HepG2 (cell line): Measurements from ENCODE around the gene BCO2. TPM values are rescaled to one million over a fixed set of nuclear protein-coding genes. Genes with fewer than 3 reads are reported as not detected.

Source experiments
- ATAC-seq: fragments of 200-7000 bp; cut with Tn5 transposase; 3 replicates; pipeline ENCODE4 v1.9.1; 2020; ENCODE audit warnings: mild to moderate bottlenecking, moderate library complexity
- BruUV-seq: library from RNA; stranded (reverse); fragments of 400-500 nt; replicated peaks from 2 replicates; lab custom pipeline; 2021; lab: Mats Ljungman, UMichigan
- CTCF ChIA-PET: fragments of 300-600 bp; formaldehyde crosslinking; extraction: SDS; loops from one replicate; lab custom pipeline; 2021; ENCODE audit warnings: low total read pairs, inconsistent platforms, low intra/inter-chr PET ratio; lab: Yijun Ruan, JAX
- POLR2A ChIA-PET: fragments of 350-600 bp; sonication (Branson Sonifier 250); formaldehyde crosslinking; loops from one replicate; lab custom pipeline; 2020; ENCODE audit warnings: antibody characterized with exemption, inconsistent platforms; lab: Yijun Ruan, JAX
- DNase-seq: peaks from one replicate; pipeline ENCODE4 v3.0.0-alpha.2; 2015; ENCODE audit warnings: low spot score
- FAIRE-seq: peaks from 3 replicates; lab custom pipeline; 2011; peaks lifted over from hg19 to GRCh38; lab: Jason Lieb, UNC
- H2AFZ ChIP-seq: one replicate; pipeline ENCODE4 v1.6.1; 2011; ENCODE audit warnings: low read length, inconsistent platforms
- H3K27ac ChIP-seq: fragments of 300-600 bp; 3 replicates; pipeline ENCODE4 v1.8.0; 2011; ENCODE audit warnings: mixed run types, mild to moderate bottlenecking, mixed read lengths, low read length, inconsistent platforms; ENCODE audit not compliant: insufficient read depth; ENCODE audit errors: extremely low read length
- H3K27me3 ChIP-seq, 2 experiments: fragments of 200-600 bp in 1 of 2; 2 replicates in 1 of 2; 3 replicates in 1 of 2; pipeline versions ENCODE4 v1.6.0 to v1.8.0; 2011; ENCODE audit warnings: low read length in 2 of 2, mild to moderate bottlenecking in 2 of 2, moderate library complexity in 2 of 2, inconsistent platforms in 1 of 2; ENCODE audit not compliant: insufficient read depth in 2 of 2, control insufficient read depth in 1 of 2
- H3K36me3 ChIP-seq, 2 experiments: fragments of 200-600 bp in 1 of 2; replicated peaks in 1 of 2; 2 replicates in 1 of 2; 3 replicates in 1 of 2; pipeline versions ENCODE4 v1.5.1 to v1.8.0; 2011; ENCODE audit warnings: low read length in 2 of 2, inconsistent platforms in 1 of 2; ENCODE audit not compliant: insufficient read depth in 2 of 2, control insufficient read depth in 1 of 2
- H3K4me1 ChIP-seq: 2 replicates; pipeline ENCODE4 v1.5.1; 2012; ENCODE audit warnings: low read length, inconsistent platforms; ENCODE audit not compliant: insufficient read depth
- H3K4me2 ChIP-seq: 2 replicates; pipeline ENCODE4 v1.6.0; 2011; ENCODE audit warnings: low read depth, low read length, inconsistent platforms
- H3K4me3 ChIP-seq, 3 experiments: fragments of 200-600 bp in 1 of 3; sonication (generic), shearing (Covaris generic) in 1 of 3; replicated peaks in 1 of 3; 2 replicates each; pipeline ENCODE4 v1.5.1; 2011 to 2016; ENCODE audit warnings: low read length in 3 of 3, inconsistent platforms in 2 of 3, low read depth in 2 of 3, mild to moderate bottlenecking in 2 of 3, control low read depth in 1 of 3, mixed read lengths in 1 of 3; ENCODE audit not compliant: insufficient read depth in 1 of 3
- H3K79me2 ChIP-seq: one replicate; pipeline ENCODE4 v1.6.1; 2011; ENCODE audit warnings: low read length, inconsistent platforms; ENCODE audit not compliant: insufficient read depth
- H3K9ac ChIP-seq: 2 replicates; pipeline ENCODE4 v1.6.0; 2011; ENCODE audit warnings: mild to moderate bottlenecking, low read depth, low read length, inconsistent platforms; ENCODE audit not compliant: insufficient read depth
- H3K9me3 ChIP-seq: 2 replicates; pipeline ENCODE4 v1.5.1; 2012; ENCODE audit warnings: mild to moderate bottlenecking, low read length
- H4K20me1 ChIP-seq: 2 replicates; pipeline ENCODE4 v1.6.0; 2011; ENCODE audit warnings: inconsistent platforms, mild to moderate bottlenecking, low read length, moderate library complexity; ENCODE audit not compliant: insufficient read depth
- AHR ChIP-seq: IDR thresholded peaks from 2 replicates; pipeline ENCODE4 v1.6.1; 2018; ENCODE audit warnings: missing genetic modification reagents, missing compliant biosample characterization
- ATF7 ChIP-seq, 2 experiments: fragments of 450-650 bp in 1 of 2; sonication (generic) in 1 of 2; formaldehyde crosslinking in 1 of 2; IDR thresholded peaks; 2 replicates each; pipeline versions ENCODE4 v1.4.0 to v1.6.1; 2016 to 2020; ENCODE audit warnings: antibody characterized with exemption in 1 of 2, mild to moderate bottlenecking in 1 of 2, missing genetic modification reagents in 1 of 2
- BRCA1 ChIP-seq: sonication (generic); formaldehyde crosslinking; IDR thresholded peaks from 2 replicates; pipeline ENCODE4 v1.4.0; 2020; ENCODE audit warnings: missing genetic modification reagents
- FOXO1 ChIP-seq: sonication (generic); formaldehyde crosslinking; IDR thresholded peaks from 2 replicates; pipeline ENCODE4 v1.4.0; 2020; ENCODE audit warnings: missing genetic modification reagents
- GATAD2A ChIP-seq: IDR thresholded peaks from 2 replicates; pipeline ENCODE4 v1.6.1; 2016
- MAF1 ChIP-seq: sonication (generic); formaldehyde crosslinking; IDR thresholded peaks from 2 replicates; pipeline ENCODE4 v1.5.0; 2020; ENCODE audit warnings: missing genetic modification reagents, borderline replicate concordance
- MEIS1 ChIP-seq: sonication (generic); formaldehyde crosslinking; IDR thresholded peaks from 2 replicates; pipeline ENCODE4 v1.9.0; 2021; ENCODE audit warnings: mild to moderate bottlenecking, missing genetic modification reagents, moderate library complexity, borderline replicate concordance
- NCOA1 ChIP-seq: sonication (generic); formaldehyde crosslinking; IDR thresholded peaks from 2 replicates; pipeline ENCODE4 v1.9.0; 2021; ENCODE audit warnings: missing genetic modification reagents
- ZBTB3 ChIP-seq: sonication (generic); formaldehyde crosslinking; IDR thresholded peaks from 2 replicates; pipeline ENCODE4 v1.4.0; 2020; ENCODE audit warnings: low read depth, mild to moderate bottlenecking, moderate library complexity, missing genetic modification reagents, borderline replicate concordance
- ZNF10 ChIP-seq: sonication (generic); formaldehyde crosslinking; IDR thresholded peaks from 2 replicates; pipeline ENCODE4 v1.4.0; 2020; ENCODE audit warnings: mild to moderate bottlenecking, low read depth, missing genetic modification reagents, borderline replicate concordance
- ZNF224 ChIP-seq: sonication (generic); formaldehyde crosslinking; IDR thresholded peaks from 2 replicates; pipeline ENCODE4 v1.5.0; 2020; ENCODE audit warnings: mild to moderate bottlenecking, missing genetic modification reagents
- ZNF264 ChIP-seq: sonication (generic); formaldehyde crosslinking; IDR thresholded peaks from 2 replicates; pipeline ENCODE4 v1.4.0; 2020; ENCODE audit warnings: missing genetic modification reagents
- ZNF510 ChIP-seq: sonication (generic); formaldehyde crosslinking; IDR thresholded peaks from 2 replicates; pipeline ENCODE4 v1.4.0; 2020; ENCODE audit warnings: low read depth, mild to moderate bottlenecking, missing genetic modification reagents
- ZNF572 ChIP-seq: sonication (generic); formaldehyde crosslinking; IDR thresholded peaks from 2 replicates; pipeline ENCODE4 v1.5.1; 2020; ENCODE audit warnings: mild to moderate bottlenecking, missing genetic modification reagents
- ZNF775 ChIP-seq: sonication (generic); formaldehyde crosslinking; IDR thresholded peaks from 2 replicates; pipeline ENCODE4 v1.4.0; 2020; ENCODE audit warnings: missing genetic modification reagents, mild to moderate bottlenecking, moderate library complexity, borderline replicate concordance
- ZNF850 ChIP-seq: sonication (generic); formaldehyde crosslinking; conservative IDR thresholded peaks from 2 replicates; pipeline ENCODE4 v1.9.0; 2021; ENCODE audit warnings: mild to moderate bottlenecking, missing genetic modification reagents
- WGBS: methylation state at CpG from one replicate; pipeline ENCODE4 v1.1.6; 2017; ENCODE audit warnings: low lambda C conversion rate; 5-methylcytosine and 5-hydroxymethylcytosine counted together
- in situ Hi-C: cut with HindIII; loops from 2 replicates; pipeline ENCODE4 v1.10.0; 2017; ENCODE audit warnings: low pct_unique_long_range_greater_than_20kb; ENCODE audit not compliant: extremely low pct_ligation_motif_present
- intact Hi-C: fragments of 100-400 bp; cut with micrococcal nuclease; formaldehyde crosslinking; loops from one replicate; pipeline ENCODE4 v1.10.0; 2022; ENCODE audit not compliant: unreplicated experiment
- polyA plus RNA-seq, 8 experiments: library from polyadenylated mRNA; depleted of rRNA in 3 of 8; stranded (reverse) in 7 of 8; unstranded in 1 of 8; fragments of >200 nt; fragmentation: Illumina TruSeq in 4 of 8; extraction: Trizol in 4 of 8; gene quantifications; 2 replicates each; pipeline versions ENCODE4 v1.2.1 to v1.2.3, GENCODE V29; 2011 to 2016; ENCODE audit warnings: low read depth in 4 of 8, missing spikeins in 1 of 8, mixed read lengths in 1 of 8; ENCODE audit not compliant: insufficient read depth in 1 of 8
- total RNA-seq, 5 experiments: library from RNA; depleted of rRNA; stranded (reverse); fragments of >200 nt; fragmentation: Illumina TruSeq; extraction: Trizol; gene quantifications; 2 replicates each; pipeline ENCODE4 v1.2.3, GENCODE V29; 2016; ENCODE audit warnings: low read depth in 1 of 5
- TF ChIP-seq, protein P1 (sequence below): IDR thresholded peaks from 2 replicates; pipeline ENCODE4 v1.6.1; 2016; ENCODE audit warnings: low read depth, borderline replicate concordance
- TF ChIP-seq, protein P2 (sequence below): sonication (generic); formaldehyde crosslinking; IDR thresholded peaks from 2 replicates; pipeline ENCODE4 v1.5.1; 2020; ENCODE audit warnings: mild to moderate bottlenecking, missing genetic modification reagents

The BCO2 gene
- total and polyA plus RNA-seq, 2 of the 13 experiments (the other 11 are each of a cell fraction or from before 2014, with no cell fraction given): 0.38 to 0.58 TPM

DNA sequence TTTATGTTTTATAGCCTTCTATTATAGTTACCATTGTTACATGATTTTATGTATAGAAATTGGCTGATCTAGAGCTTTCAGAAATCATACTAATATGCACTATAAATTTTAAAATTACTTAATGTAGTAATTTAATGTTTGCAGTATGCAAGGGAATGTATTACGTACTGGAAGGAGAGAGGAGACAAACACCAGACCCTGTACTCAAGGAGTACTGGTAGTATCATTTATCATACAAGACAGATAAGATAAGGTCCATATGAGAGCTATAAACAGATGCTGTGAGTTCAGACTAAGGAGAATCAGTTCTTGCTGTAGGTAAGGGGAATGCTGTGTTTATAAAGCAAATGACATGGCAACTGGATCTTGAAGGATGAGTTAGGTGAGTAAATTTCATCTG, 765 bp downstream of the BCO2 start:
- no peak overlapping the region for H3K4me3 ChIP-seq
- H3K9me3 ChIP-seq: no peaks in the 10 kb centered on the region
- 89% methylated on average over 1 of the region's 1 CpG for WGBS
- in situ Hi-C loops (loop anchor here (5.0 kb wide), 1 partner anchor 64 kb away; no protein-coding TSS in a partner anchor), intact Hi-C loops (no loop called here)
- DNase-seq (no peak), ATAC-seq (no peak), FAIRE-seq (no peak)
- H4K20me1 ChIP-seq: no peaks in the 10 kb centered on the region
- BruUV-seq: no TSS peak
- no peaks in the 10 kb centered on the region; a peak in 1 of 5 replicates for H3K27me3 ChIP-seq
- no peak for TF ChIP-seq ZNF572 (CRISPR knock-in tag)
- no peak for TF ChIP-seq ZNF775
- TF ChIP-seq FOXO1 (CRISPR knock-in tag): no peak
- no peak for TF ChIP-seq BRCA1
- TF ChIP-seq, protein P1, sequence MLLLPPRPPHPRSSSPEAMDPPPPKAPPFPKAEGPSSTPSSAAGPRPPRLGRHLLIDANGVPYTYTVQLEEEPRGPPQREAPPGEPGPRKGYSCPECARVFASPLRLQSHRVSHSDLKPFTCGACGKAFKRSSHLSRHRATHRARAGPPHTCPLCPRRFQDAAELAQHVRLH (CRISPR knock-in tag): no peak
- TF ChIP-seq GATAD2A (CRISPR knock-in tag): no peak
- no peak for TF ChIP-seq ZBTB3 (CRISPR knock-in tag)
- no peak for TF ChIP-seq ZNF10
- no peak for TF ChIP-seq ZNF510 (CRISPR knock-in tag)
- no peak for TF ChIP-seq ZNF224 (CRISPR knock-in tag)
- no peaks in the 10 kb centered on the region for H3K79me2 ChIP-seq
- peaks cover 13% of the 10 kb centered on the region for H3K4me1 ChIP-seq
- H2AFZ ChIP-seq: no peak overlapping the region
- H3K4me2 ChIP-seq: no peak overlapping the region
- H3K36me3 ChIP-seq: no peaks in the 10 kb centered on the region
- ChIA-PET CTCF (interaction anchor here (1.9 kb wide), 1 partner anchor 62 kb away, joined by 25 read pairs; no protein-coding TSS in a partner anchor), POLR2A (no interaction called here)
- no peak overlapping the region for H3K27ac ChIP-seq
- H3K9ac ChIP-seq: no peak overlapping the region

DNA sequence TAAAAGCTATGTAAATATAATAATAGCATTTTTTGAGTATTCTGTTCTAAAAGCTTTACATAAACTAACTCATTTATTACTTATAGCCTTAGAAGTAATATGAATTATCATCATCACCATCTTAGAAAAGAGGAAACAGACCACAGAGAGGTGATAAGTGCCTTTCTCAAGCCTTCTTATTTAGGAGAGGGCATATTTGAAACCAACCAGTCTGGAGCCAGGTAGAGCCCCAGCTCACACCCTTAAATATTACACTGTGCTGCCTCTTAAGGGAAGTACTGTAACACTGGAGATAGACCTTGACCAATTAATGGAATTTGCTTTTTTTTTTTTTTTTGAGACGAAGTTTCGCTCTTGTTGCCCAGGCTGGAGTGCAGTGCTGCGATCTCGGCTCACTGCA, 2.3 kb downstream of the BCO2 start:
- 55% methylated on average over 4 of the region's 4 CpGs for WGBS
- ChIA-PET CTCF (no interaction called here), POLR2A (no interaction called here)
- no peaks in the 10 kb centered on the region for H4K20me1 ChIP-seq
- H3K79me2 ChIP-seq: no peaks in the 10 kb centered on the region
- H3K36me3 ChIP-seq: no peaks in the 10 kb centered on the region
- intact Hi-C loops: no loop called here
- no TSS peak for BruUV-seq
- no peaks in the 10 kb centered on the region for H3K9me3 ChIP-seq
- no peak for DNase-seq
- H2AFZ ChIP-seq: no peak overlapping the region
- no peak overlapping the region for H3K27ac ChIP-seq
- ATAC-seq: no peak
- H3K9ac ChIP-seq: no peak overlapping the region
- H3K4me3 ChIP-seq: no peak overlapping the region
- no peak overlapping the region for H3K4me2 ChIP-seq
- H3K4me1 ChIP-seq: peaks cover 13% of the 10 kb centered on the region
- in situ Hi-C loops: loop anchor here (5.0 kb wide), 1 partner anchor 65 kb away; no protein-coding TSS in a partner anchor
- no peak for FAIRE-seq
- no peaks in the 10 kb centered on the region; a peak in 1 of 5 replicates for H3K27me3 ChIP-seq
- TF ChIP-seq AHR (CRISPR knock-in tag) (no peak), NCOA1 (no peak), ZNF264 (CRISPR knock-in tag) (no peak), MAF1 (CRISPR knock-in tag) (no peak), MEIS1 (CRISPR knock-in tag) (no peak), ZNF572 (CRISPR knock-in tag) (no peak), ATF7 (IDR thresholded peaks at IDR 0.05) (no peak), ATF7 (CRISPR knock-in tag; IDR thresholded peaks at IDR 0.05) (no peak), ZNF850 (CRISPR knock-in tag) (no peak)
- TF ChIP-seq, protein P2, sequence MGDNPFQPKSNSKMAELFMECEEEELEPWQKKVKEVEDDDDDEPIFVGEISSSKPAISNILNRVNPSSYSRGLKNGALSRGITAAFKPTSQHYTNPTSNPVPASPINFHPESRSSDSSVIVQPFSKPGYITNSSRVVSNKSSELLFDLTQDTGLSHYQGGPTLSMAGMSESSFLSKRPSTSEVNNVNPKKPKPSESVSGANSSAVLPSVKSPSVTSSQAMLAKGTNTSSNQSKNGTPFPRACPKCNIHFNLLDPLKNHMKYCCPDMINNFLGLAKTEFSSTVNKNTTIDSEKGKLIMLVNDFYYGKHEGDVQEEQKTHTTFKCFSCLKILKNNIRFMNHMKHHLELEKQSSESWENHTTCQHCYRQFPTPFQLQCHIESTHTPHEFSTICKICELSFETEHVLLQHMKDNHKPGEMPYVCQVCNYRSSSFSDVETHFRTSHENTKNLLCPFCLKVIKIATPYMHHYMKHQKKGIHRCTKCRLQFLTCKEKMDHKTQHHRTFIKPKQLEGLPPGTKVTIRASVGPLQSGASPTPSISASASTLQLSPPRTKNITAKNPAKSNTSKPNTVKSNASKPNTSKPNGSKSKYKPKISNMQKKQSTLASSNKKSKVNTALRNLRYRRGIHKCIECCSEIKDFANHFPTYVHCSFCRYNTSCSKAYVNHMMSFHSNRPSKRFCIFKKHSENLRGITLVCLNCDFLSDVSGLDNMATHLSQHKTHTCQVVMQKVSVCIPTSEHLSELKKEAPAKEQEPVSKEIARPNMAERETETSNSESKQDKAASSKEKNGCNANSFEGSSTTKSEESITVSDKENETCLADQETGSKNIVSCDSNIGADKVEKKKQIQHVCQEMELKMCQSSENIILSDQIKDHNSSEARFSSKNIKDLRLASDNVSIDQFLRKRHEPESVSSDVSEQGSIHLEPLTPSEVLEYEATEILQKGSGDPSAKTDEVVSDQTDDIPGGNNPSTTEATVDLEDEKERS: no peak
